ENCODE measurements around the gene PM20D1. TPM values are rescaled to one million over a fixed set of nuclear protein-coding genes. Genes with fewer than 3 reads are reported as not detected.

The PM20D1 gene
- polyA plus RNA-seq, 1 of the 3 experiments (the other 2 are of a cell fraction), result not detected

DNA sequence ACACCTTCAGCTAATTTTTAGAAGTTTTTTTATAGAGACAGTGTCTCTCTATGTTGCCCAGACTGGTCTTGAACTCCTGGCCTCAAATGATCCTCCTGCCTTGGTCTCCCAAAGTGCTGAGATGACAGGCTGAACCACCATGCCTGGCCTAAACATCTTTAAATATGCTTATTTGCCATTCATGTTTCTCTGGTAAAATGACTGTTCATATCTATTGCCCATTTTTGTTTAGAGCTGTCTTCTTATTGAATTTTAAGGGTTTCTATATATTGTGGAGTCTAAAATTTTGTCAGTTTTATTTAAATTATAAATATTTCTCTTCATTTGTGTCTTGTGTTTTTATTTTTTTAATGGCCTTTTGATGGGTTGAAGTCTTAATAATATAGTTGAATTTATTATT is 3.0 kb upstream of the PM20D1 start:
- Histone ChIP-seq H4K20me1 (ENCODE audit: insufficient read depth) (no peaks in the 10 kb centered on the region), H3K36me3 (replicated peaks in 1 of 2; ENCODE audit: control insufficient read depth in 1 of 2, insufficient read depth in 2 of 2, low read length in 1 of 2) (no peaks in the 10 kb centered on the region), H3K9me2 (no peaks in the 10 kb centered on the region), H3K27ac (ENCODE audit: low read depth in 2 of 2, low read length in 1 of 2) (no peak overlapping the region), H3F3A (replicated peaks; ENCODE audit: insufficient read depth) (no peaks in the 10 kb centered on the region), H2AFZ (ENCODE audit: low read depth) (no peak overlapping the region), H3K9me3 (no peaks in the 10 kb centered on the region; the same call in 1 of the 2 replicates), H3K4me3 (ENCODE audit: low read depth in 2 of 2, low read length in 1 of 2) (no peak overlapping the region), H3K4me1 (ENCODE audit: control insufficient read depth in 1 of 2, insufficient read depth in 2 of 2, low read depth in 1 of 2, low read length in 1 of 2) (peaks cover 0 to 2% of the 10 kb centered on the region in 2 experiments; a peak in 1 of 4 replicates), H3K4me2 (no peak overlapping the region), H3K9ac (no peak overlapping the region), H3K79me2 (ENCODE audit: insufficient read depth) (no peaks in the 10 kb centered on the region), H3K27me3 (ENCODE audit: insufficient read depth) (no peaks in the 10 kb centered on the region)
- POLR2A ChIA-PET, result no interaction called here
- TF ChIP-seq RAD21 (IDR thresholded peaks at IDR 0.05; ENCODE audit: low read length) (no peak), SIN3A (IDR thresholded peaks at IDR 0.05; ENCODE audit: borderline replicate concordance, low read depth, low read length) (no peak), JUND (IDR thresholded peaks at IDR 0.05) (no peak), RXRA (IDR thresholded peaks at IDR 0.05; ENCODE audit: borderline replicate concordance, low read depth) (no peak), MXI1 (IDR thresholded peaks at IDR 0.05; ENCODE audit: low read depth, low read length) (no peak), YY1 (IDR thresholded peaks at IDR 0.05; ENCODE audit: low read depth) (no peak)
- TF ChIP-seq, protein P1, sequence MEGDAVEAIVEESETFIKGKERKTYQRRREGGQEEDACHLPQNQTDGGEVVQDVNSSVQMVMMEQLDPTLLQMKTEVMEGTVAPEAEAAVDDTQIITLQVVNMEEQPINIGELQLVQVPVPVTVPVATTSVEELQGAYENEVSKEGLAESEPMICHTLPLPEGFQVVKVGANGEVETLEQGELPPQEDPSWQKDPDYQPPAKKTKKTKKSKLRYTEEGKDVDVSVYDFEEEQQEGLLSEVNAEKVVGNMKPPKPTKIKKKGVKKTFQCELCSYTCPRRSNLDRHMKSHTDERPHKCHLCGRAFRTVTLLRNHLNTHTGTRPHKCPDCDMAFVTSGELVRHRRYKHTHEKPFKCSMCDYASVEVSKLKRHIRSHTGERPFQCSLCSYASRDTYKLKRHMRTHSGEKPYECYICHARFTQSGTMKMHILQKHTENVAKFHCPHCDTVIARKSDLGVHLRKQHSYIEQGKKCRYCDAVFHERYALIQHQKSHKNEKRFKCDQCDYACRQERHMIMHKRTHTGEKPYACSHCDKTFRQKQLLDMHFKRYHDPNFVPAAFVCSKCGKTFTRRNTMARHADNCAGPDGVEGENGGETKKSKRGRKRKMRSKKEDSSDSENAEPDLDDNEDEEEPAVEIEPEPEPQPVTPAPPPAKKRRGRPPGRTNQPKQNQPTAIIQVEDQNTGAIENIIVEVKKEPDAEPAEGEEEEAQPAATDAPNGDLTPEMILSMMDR (IDR thresholded peaks at IDR 0.05), result no peak
- no peak for DNase-seq
- CTCF ChIA-PET, result no interaction called here

GRCh38 chr1:205851993-205852392 is 2.1 kb upstream of the PM20D1 start:
- DNase-seq, result no peak
- Histone ChIP-seq H4K20me1 (ENCODE audit: insufficient read depth) (no peaks in the 10 kb centered on the region), H3K9ac (no peak overlapping the region), H2AFZ (ENCODE audit: low read depth) (no peak overlapping the region), H3K4me2 (no peak overlapping the region), H3K79me2 (ENCODE audit: insufficient read depth) (no peaks in the 10 kb centered on the region), H3F3A (replicated peaks; ENCODE audit: insufficient read depth) (no peaks in the 10 kb centered on the region), H3K4me1 (ENCODE audit: control insufficient read depth in 1 of 2, insufficient read depth in 2 of 2, low read depth in 1 of 2, low read length in 1 of 2) (peaks cover 0 to 2% of the 10 kb centered on the region in 2 experiments; a peak in 1 of 4 replicates), H3K4me3 (ENCODE audit: low read depth in 2 of 2, low read length in 1 of 2) (no peak overlapping the region), H3K9me3 (no peaks in the 10 kb centered on the region; the same call in 1 of the 2 replicates), H3K27me3 (ENCODE audit: insufficient read depth) (no peaks in the 10 kb centered on the region), H3K36me3 (replicated peaks in 1 of 2; ENCODE audit: control insufficient read depth in 1 of 2, insufficient read depth in 2 of 2, low read length in 1 of 2) (no peaks in the 10 kb centered on the region), H3K9me2 (no peaks in the 10 kb centered on the region), H3K27ac (ENCODE audit: low read depth in 2 of 2, low read length in 1 of 2) (no peak overlapping the region)
- POLR2A ChIA-PET, result no interaction called here
- CTCF ChIA-PET, result no interaction called here
- TF ChIP-seq EP300 (IDR thresholded peaks at IDR 0.05; ENCODE audit: borderline replicate concordance in 1 of 2, low read depth in 1 of 2, low read length in 1 of 2) (no peak), MXI1 (IDR thresholded peaks at IDR 0.05; ENCODE audit: low read depth, low read length) (no peak), FOXM1 (IDR thresholded peaks at IDR 0.05; ENCODE audit: low read depth) (no peak), RCOR1 (IDR thresholded peaks at IDR 0.05; ENCODE audit: low read length) (no peak), JUND (IDR thresholded peaks at IDR 0.05) (no peak)
- TF ChIP-seq, protein P1 (IDR thresholded peaks at IDR 0.05), result no peak
- WGBS (ENCODE audit: low lambda C conversion rate), result 62% methylated on average over 4 of the region's 4 CpGs
